MG63 (cell line): Measurements from ENCODE around the gene GAL3ST2. TPM values are rescaled to one million over a fixed set of nuclear protein-coding genes. Genes with fewer than 3 reads are reported as not detected.

Experiments used
- DNase-seq: peaks from one replicate; pipeline ENCODE4 v3.0.0-alpha.2; 2020
- H3K27me3 ChIP-seq: fragments of 250-450 bp; sonication (Bioruptor Pico); 2 replicates; pipeline ENCODE4 v1.5.1; 2020; ENCODE audit warnings: mild to moderate bottlenecking, moderate library complexity
- H3K36me3 ChIP-seq: fragments of 250-450 bp; sonication (Bioruptor Pico); 2 replicates; pipeline ENCODE4 v1.5.1; 2020; ENCODE audit warnings: mild to moderate bottlenecking, moderate library complexity
- H3K4me3 ChIP-seq: fragments of 250-450 bp; sonication (Bioruptor Pico); 2 replicates; pipeline ENCODE4 v1.5.1; 2020; ENCODE audit warnings: mild to moderate bottlenecking, moderate library complexity
- H3K9me3 ChIP-seq: fragments of 250-450 bp; sonication (Bioruptor Pico); 2 replicates; pipeline ENCODE4 v1.5.1; 2020; ENCODE audit warnings: mild to moderate bottlenecking, moderate library complexity
- total RNA-seq: library from RNA; depleted of rRNA; stranded (reverse); fragments of >200 nt; shearing (Covaris generic); gene quantifications from 2 replicates; pipeline ENCODE4 v1.2.3, GENCODE V29; 2014; ENCODE audit warnings: low replicate concordance

The GAL3ST2 gene
- total RNA-seq, 1 experiment from 2014 or later = 1.7 TPM

- DNase-seq = no peak
- Histone ChIP-seq H3K9me3 (no peaks in the 10 kb centered on the region), H3K36me3 (no peaks in the 10 kb centered on the region), H3K4me3 (no peak within 1 kb of the TSS), H3K27me3 (no peaks in the 10 kb centered on the region)
Measured at GRCh38 chr2:241808721-241809382, 32.2 kb downstream of the GAL3ST2 start, which contains the start of gene NEU4. TSS of gene NEU4 (plus strand) at chr2:241809193. CDS start at chr2:241814485, 5,292 bp downstream.

GRCh38 chr2:241809383-241810306, 33.0 kb downstream of the GAL3ST2 start:
- Histone ChIP-seq H3K27me3 (no peaks in the 10 kb centered on the region), H3K4me3 (no peak overlapping the region), H3K36me3 (no peaks in the 10 kb centered on the region), H3K9me3 (no peaks in the 10 kb centered on the region)
- DNase-seq = no peak

GRCh38 chr2:241810307-241811200, 33.9 kb downstream of the GAL3ST2 start:
- no peak for DNase-seq
- Histone ChIP-seq H3K36me3 (no peaks in the 10 kb centered on the region), H3K27me3 (no peaks in the 10 kb centered on the region), H3K4me3 (no peak overlapping the region), H3K9me3 (no peaks in the 10 kb centered on the region)

GRCh38 chr2:241811201-241811951, 34.8 kb downstream of the GAL3ST2 start:
- Histone ChIP-seq H3K9me3 (no peaks in the 10 kb centered on the region), H3K4me3 (no peak overlapping the region), H3K27me3 (no peaks in the 10 kb centered on the region), H3K36me3 (no peaks in the 10 kb centered on the region)
- DNase-seq = no peak

- Histone ChIP-seq H3K36me3 (no peaks in the 10 kb centered on the region), H3K27me3 (no peaks in the 10 kb centered on the region), H3K9me3 (no peaks in the 10 kb centered on the region), H3K4me3 (no peak overlapping the region)
- no peak for DNase-seq
Measured at GRCh38 chr2:241811952-241812729, 35.5 kb downstream of the GAL3ST2 start.

GRCh38 chr2:241812730-241813643, 36.4 kb downstream of the GAL3ST2 start:
- Histone ChIP-seq H3K36me3 (no peaks in the 10 kb centered on the region), H3K4me3 (no peak overlapping the region), H3K27me3 (no peaks in the 10 kb centered on the region), H3K9me3 (no peaks in the 10 kb centered on the region)
- DNase-seq = no peak

GRCh38 chr2:241813644-241814392, 37.2 kb downstream of the GAL3ST2 start:
- no peaks in the 10 kb centered on the region for H3K9me3 ChIP-seq
- no peaks in the 10 kb centered on the region for H3K27me3 ChIP-seq
- no peak for DNase-seq

GRCh38 chr2:241814393-241814642, 37.7 kb downstream of the GAL3ST2 start:
- no peaks in the 10 kb centered on the region for H3K36me3 ChIP-seq
- H3K4me3 ChIP-seq = no peak overlapping the region

More at GRCh38 chr2:241813644-241814392, 37.2 kb downstream of the GAL3ST2 start:
- no peaks in the 10 kb centered on the region for H3K36me3 ChIP-seq
- no peak overlapping the region for H3K4me3 ChIP-seq

GRCh38 chr2:241814643-241815476, 38.2 kb downstream of the GAL3ST2 start:
- no peaks in the 10 kb centered on the region for H3K36me3 ChIP-seq

More at GRCh38 chr2:241814393-241814642, 37.7 kb downstream of the GAL3ST2 start:
- Histone ChIP-seq H3K9me3 (no peaks in the 10 kb centered on the region), H3K27me3 (no peaks in the 10 kb centered on the region)
- DNase-seq = no peak

GRCh38 chr2:241815477-241816430, 39.1 kb downstream of the GAL3ST2 start:
- no peaks in the 10 kb centered on the region for H3K9me3 ChIP-seq
- H3K27me3 ChIP-seq = no peaks in the 10 kb centered on the region
- DNase-seq = no peak
- H3K4me3 ChIP-seq = no peak overlapping the region
- no peaks in the 10 kb centered on the region for H3K36me3 ChIP-seq

More at GRCh38 chr2:241814643-241815476, 38.2 kb downstream of the GAL3ST2 start:
- Histone ChIP-seq H3K27me3 (no peaks in the 10 kb centered on the region), H3K9me3 (no peaks in the 10 kb centered on the region), H3K4me3 (no peak overlapping the region)
- DNase-seq = no peak

- H3K9me3 ChIP-seq = no peaks in the 10 kb centered on the region
- no peaks in the 10 kb centered on the region for H3K27me3 ChIP-seq
- no peak for DNase-seq
- H3K4me3 ChIP-seq = no peak overlapping the region
- H3K36me3 ChIP-seq = no peaks in the 10 kb centered on the region
Measured at GRCh38 chr2:241816431-241817121, 40.0 kb downstream of the GAL3ST2 start.
